ENCODE measurements around the gene TMEM222.
"Not testable (repeated sequence)": the region's sequence is repeated elsewhere in the genome, so short reads cannot be mapped to it uniquely, and the experiment has no call there.

The TMEM222 gene, protein sequence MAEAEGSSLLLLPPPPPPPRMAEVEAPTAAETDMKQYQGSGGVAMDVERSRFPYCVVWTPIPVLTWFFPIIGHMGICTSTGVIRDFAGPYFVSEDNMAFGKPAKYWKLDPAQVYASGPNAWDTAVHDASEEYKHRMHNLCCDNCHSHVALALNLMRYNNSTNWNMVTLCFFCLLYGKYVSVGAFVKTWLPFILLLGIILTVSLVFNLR

DNA sequence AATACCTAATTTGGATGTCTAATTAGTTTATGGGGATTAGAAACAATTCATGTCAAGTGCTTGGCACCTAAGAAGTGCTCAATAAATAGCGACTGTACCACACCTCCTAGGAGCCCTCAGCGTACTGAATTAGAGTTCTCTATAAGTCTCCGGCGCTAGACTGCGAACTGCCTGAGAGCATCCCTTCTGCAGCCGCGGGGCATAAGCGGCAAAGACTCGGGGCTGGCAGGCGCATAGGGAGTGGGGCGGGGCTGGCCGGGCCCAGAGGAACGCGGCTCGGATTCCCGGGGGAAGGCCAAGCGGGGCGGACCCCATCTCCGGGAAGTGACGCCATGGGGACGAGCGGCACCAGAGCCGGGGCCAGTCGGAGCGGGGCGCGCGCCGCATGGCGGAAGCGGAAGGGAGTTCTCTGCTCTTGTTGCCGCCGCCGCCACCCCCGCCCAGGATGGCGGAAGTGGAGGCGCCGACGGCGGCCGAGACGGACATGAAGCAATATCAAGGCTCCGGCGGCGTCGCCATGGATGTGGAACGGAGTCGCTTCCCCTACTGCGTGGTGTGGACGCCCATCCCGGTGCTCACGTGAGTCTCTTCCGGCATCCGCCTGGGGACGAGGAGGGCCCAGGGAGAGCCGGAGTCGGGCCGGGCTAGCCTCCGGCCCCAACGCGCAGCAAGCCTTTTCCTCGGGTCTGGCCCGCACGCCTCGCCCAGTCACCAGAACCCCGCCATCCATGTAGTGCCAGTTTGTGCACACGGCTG is at the start of gene TMEM222:
TMEM222 (plus strand) TSS at position 351 of the 756 bp plus-strand sequence; CDS start at position 386, 35 bp downstream.
- peak within 1 kb of the TSS; percentile 99 for H3K4me3 ChIP-seq (ENCODE audit: control insufficient read depth, low read depth, low read length)
- no peak for TF ChIP-seq CTCF (conservative IDR thresholded peaks at IDR 0.05; ENCODE audit: control insufficient read depth, insufficient read depth, low read depth, low read length)
- peak; percentile 95 for DNase-seq (ENCODE audit: low read depth)

DNA sequence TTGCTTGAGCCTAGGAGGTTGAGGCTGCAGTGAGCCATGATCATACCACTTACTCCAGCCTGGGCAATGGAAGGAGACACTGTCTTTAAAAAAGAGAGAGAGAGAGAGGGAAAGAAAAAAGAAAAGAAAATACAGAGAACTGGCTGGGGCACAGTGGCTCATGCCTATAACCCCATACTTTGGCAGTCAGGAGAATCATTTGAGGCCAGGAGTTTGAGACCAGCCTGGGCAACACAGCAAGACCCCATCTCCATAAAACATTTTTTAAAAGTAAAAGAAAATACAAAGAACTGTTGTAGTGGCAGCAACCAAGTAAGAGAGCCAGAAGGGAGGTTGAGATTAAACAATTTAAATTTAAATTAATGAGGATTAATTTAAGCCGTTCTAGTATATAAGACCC is 47.8 kb upstream of the TMEM222 start:
- H3K4me3 ChIP-seq (ENCODE audit: control insufficient read depth, low read depth, low read length): no peak overlapping the region
- TF ChIP-seq CTCF (conservative IDR thresholded peaks at IDR 0.05; ENCODE audit: control insufficient read depth, insufficient read depth, low read depth, low read length): no peak
- no peak for DNase-seq (ENCODE audit: low read depth)

DNA sequence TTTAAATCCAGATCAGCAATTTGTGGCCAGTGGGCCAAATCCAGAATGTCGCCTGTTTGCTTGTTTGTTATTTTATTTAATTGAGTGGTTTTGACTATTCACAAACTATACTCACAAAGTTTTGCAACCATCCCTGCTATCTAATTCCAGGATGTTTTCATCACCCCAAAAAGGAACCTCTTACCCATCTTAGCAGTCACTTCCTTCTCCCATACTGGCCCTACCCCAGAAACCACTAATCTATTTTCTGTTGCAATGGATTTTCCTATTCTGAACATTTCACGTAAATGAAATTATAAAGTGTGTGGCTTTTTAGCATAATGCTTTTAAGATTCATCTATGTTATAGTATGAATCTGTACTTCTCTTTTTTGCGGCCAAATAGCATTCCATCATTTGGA is 46.3 kb upstream of the TMEM222 start:
- no peak for DNase-seq (ENCODE audit: low read depth)
- no peak overlapping the region for H3K4me3 ChIP-seq (ENCODE audit: control insufficient read depth, low read depth, low read length)
- no peak for TF ChIP-seq CTCF (conservative IDR thresholded peaks at IDR 0.05; ENCODE audit: control insufficient read depth, insufficient read depth, low read depth, low read length)

- peak; percentile 79 for TF ChIP-seq CTCF (conservative IDR thresholded peaks at IDR 0.05; ENCODE audit: control insufficient read depth, insufficient read depth, low read depth, low read length)
- DNase-seq (ENCODE audit: low read depth): peak; percentile 69
- no peak overlapping the region for H3K4me3 ChIP-seq (ENCODE audit: control insufficient read depth, low read depth, low read length)
These were observed 37.3 kb upstream of the TMEM222 start for GRCh38 chr1:27284425-27285273.

DNA sequence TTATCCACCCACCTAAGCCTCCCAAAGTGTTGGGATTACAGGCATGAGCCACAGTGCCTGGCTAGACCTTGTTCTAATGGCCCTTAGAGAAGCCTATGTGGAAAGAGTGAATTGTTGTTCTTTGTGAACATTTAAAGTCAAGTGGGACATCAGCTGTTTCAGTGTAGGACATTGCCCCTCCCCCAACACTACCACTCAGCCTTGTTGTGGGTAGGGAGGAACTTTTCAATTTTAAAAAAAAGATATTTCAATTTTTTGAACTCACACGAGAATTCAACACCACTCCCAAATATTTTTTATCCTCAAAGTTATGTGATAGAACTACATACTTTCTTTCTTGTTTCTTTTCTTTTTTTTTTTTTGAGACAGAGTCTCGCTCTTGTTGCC is 36.7 kb upstream of the TMEM222 start:
- no peak for TF ChIP-seq CTCF (conservative IDR thresholded peaks at IDR 0.05; ENCODE audit: control insufficient read depth, insufficient read depth, low read depth, low read length)
- DNase-seq (ENCODE audit: low read depth): no peak
- H3K4me3 ChIP-seq (ENCODE audit: control insufficient read depth, low read depth, low read length): no peak overlapping the region

- not testable (repeated sequence) for DNase-seq (ENCODE audit: low read depth); H3K4me3 ChIP-seq (ENCODE audit: control insufficient read depth, low read depth, low read length)
These were observed 36.1 kb upstream of the TMEM222 start for GRCh38 chr1:27285821-27286220.

DNA sequence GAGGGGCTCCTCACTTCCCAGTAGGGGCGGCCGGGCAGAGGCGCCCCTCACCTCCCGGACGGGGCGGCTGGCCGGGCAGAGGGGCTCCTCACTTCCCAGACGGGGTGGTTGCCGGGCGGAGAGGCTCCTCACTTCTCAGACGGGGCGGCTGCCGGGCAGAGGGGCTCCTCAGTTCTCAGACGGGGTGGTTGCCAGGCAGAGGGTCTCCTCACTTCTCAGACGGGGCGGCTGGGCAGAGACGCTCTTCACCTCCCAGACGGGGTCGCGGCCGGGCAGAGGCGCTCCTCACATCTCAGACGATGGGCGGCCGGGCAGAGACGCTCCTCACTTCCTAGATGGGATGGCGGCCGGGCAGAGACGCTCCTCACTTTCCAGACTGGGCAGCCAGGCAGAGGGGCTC is 32.8 kb upstream of the TMEM222 start:
- H3K4me3 ChIP-seq (ENCODE audit: control insufficient read depth, low read depth, low read length); DNase-seq (ENCODE audit: low read depth): not testable (repeated sequence)
